Dermis microvascular lymphatic vessel endothelial cell (primary cell): ENCODE data around the gene CLIC6. TPM values are rescaled to one million over a fixed set of nuclear protein-coding genes. Genes with fewer than 3 reads are reported as not detected.

Experiments used
- DNase-seq, 2 donors: peaks; one replicate each; pipeline versions ENCODE4 v3.0.0 to v3.0.0-alpha.2; 2010; ENCODE audit warnings: low read depth in 2 of 2
- total RNA-seq: library from RNA; depleted of rRNA; stranded (reverse); fragments of >200 nt; gene quantifications from 2 replicates; pipeline ENCODE4 v1.2.1, GENCODE V29; 2014

Gene CLIC6
- total RNA-seq, 1 donor from 2014 or later: not detected

DNA sequence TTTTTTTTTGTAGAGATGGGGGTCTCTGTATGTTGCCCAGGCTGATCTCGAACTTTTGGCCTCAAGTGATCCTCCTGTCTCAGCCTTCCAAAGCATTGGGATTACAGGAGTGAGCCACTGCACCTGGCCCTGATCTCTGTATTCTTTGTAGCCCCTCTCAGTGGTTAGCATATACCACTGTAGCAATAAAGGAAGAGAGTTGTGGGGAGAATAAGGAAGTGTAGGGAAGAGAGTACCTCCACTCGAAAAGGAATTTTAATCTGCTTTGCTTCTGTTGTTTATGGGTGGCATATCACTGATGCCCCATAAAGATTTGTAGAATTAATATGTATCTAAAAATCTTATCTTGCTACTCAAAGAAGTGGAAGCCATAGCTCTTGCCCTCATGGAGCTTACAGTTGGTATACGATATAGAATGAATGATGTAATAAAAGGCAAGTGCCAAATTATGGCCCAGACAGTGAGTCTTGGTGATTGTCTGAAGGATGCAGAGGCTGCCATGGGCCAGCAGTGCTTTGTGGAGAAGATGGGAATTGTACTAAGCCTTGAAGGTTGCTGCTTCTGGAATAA lies 96.0 kb downstream of the CLIC6 start:
- no peak for DNase-seq

DNA sequence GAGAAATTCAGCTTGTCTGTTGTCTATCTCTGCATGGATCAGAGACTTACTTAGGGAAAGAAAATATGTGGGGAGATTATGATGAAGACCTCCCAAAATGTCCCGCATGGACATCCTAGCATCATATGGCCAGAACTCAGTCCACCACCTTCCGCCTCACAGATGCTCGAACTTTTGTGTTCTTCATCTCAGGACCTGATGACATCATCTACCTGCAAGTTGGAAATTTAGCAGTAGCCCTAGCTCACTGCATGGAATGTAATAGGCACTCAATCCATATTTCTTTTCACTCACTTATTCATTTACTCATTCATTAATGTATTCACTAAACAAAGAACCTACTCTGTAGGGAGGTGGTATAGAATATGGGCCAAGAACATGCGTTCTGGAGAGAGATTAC lies 96.8 kb downstream of the CLIC6 start:
- no peak for DNase-seq

DNA sequence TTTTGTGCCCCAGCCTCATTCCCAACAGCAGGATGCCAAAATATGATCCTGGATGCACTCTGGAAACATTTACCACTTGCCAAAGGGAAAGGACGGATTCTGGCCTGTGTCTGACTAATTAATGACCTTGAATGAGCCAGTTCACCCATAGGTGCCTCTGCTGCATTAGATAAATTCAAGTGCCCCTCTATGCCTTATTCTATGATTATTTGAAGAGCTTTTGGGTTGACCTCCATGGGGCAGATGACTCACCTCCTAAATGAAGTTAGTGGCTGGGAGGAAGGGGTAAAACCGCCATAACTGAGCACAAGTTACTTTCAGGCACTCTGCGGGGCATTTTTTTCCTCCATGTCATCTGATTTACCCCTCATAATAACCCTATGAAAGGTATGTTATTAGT lies 98.1 kb downstream of the CLIC6 start:
- no peak for DNase-seq

Other genes starting within 250 kb of the CLIC6 start
- gene SMIM34, start 245.0 kb upstream of the CLIC6 start, total RNA-seq: not detected in 2 replicates
- under 0.01 and 0.13 TPM in 2 replicates for gene KCNE1, start 156.8 kb upstream of the CLIC6 start, total RNA-seq
- 24.9 and 35.9 TPM in 2 replicates for gene RCAN1, start 53.9 kb upstream of the CLIC6 start, total RNA-seq